ELR (cell line): ENCODE results near the gene DHDDS.

Experiments used
- DNase-seq: peaks from one replicate; pipeline ENCODE4 v3.0.0-alpha.2; 2015; ENCODE audit warnings: low read depth

The DHDDS gene

GRCh38 chr1:26417111-26417759, 14.9 kb upstream of the DHDDS start:
- DNase-seq, result peak; percentile 75

- DNase-seq, result no peak
Observed at GRCh38 chr1:26418865-26419349, 13.2 kb upstream of the DHDDS start.

DNA sequence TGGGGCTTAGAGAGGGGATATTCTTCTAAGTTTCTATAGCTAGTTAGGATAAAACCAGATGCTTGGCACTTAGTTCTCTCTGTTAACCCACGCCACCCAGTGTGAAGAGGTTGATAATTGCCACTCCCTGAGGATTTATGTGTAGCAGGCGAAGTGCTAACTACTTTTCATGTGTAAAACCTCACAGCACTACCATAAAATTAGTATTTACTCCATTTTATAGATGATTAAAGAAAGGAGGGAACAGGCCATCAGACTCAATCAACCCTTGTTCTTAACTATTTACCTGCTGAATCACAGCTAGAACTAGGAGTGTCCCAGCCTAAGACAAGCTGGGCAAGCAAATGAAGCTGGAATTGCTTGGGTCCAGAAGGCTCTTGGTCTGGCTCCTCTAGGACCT, 12.6 kb upstream of the DHDDS start:
- no peak for DNase-seq

DNA sequence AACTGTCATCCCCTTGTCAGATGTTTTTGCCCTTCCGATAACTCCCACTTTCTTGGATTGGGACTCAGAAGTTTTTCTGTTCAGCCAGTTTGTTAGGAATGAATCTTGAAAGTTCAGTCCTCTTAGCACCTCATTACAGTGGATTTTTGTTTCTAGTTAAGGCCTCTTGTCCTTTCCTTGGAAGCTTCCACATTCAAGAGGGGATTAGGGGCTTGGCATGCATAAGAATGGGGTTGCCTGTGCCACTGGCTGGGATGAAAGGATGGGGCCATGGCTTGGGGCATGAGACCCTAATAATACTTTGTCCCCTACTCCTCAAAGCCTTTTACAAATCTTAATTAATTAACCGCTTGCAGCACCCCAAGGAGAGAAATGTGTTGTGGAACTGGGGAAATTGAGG, 2.4 kb upstream of the DHDDS start:
- no peak for DNase-seq

- DNase-seq, result no peak
Observed at GRCh38 chr1:26432793-26433192, 672 bp downstream of the DHDDS start.

DNA sequence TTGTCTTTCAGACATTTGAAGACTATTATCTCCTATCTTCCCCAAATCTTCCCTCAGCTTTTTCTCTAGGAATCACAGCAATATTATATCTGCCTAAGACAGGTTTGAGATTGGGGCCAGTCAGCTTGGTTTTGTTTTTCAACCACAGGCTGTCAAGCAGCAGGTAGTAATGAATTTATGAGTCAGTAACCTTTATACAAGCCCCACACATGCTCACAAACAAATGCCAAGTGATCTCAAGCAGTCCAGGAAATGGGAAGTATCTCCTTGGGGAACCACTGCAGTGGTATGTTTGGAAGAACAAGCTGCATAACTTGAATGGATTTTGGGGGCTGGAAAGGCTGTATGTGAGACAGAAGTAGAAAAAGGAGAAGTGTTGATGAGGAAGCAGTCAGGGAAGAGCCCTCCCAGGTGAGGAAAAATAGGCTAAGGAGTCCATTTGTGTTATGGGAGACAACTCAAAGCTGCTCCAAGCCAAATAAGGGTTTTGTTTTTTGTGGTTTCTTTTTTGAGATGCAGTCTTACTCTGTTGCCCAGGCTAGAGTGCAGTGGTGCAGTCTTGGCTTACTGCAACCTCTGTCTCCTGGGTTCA, 2.1 kb downstream of the DHDDS start:
- DNase-seq, result no peak

DNA sequence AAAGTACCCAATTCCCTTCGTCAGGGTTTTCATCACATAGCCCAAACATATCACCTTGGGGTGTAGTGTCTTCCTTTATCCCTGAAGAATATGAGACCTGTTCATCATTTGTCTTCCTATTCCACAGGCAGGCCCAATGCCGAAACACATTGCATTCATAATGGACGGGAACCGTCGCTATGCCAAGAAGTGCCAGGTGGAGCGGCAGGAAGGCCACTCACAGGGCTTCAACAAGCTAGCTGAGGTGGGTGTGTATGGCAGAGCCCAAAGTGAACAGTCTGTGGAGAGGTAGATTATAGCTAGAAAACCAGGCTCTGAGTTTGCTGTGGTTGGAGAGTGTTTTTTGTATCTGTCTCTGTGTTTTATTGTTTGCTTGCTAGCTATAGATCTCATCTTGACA, 5.9 kb downstream of the DHDDS start:
- DNase-seq, result no peak

GRCh38 chr1:26440259-26440658, 8.1 kb downstream of the DHDDS start:
- DNase-seq, result no peak

GRCh38 chr1:26449868-26450267, 17.7 kb downstream of the DHDDS start:
- no peak for DNase-seq

GRCh38 chr1:26450908-26451307, 18.8 kb downstream of the DHDDS start:
- no peak for DNase-seq

DNA sequence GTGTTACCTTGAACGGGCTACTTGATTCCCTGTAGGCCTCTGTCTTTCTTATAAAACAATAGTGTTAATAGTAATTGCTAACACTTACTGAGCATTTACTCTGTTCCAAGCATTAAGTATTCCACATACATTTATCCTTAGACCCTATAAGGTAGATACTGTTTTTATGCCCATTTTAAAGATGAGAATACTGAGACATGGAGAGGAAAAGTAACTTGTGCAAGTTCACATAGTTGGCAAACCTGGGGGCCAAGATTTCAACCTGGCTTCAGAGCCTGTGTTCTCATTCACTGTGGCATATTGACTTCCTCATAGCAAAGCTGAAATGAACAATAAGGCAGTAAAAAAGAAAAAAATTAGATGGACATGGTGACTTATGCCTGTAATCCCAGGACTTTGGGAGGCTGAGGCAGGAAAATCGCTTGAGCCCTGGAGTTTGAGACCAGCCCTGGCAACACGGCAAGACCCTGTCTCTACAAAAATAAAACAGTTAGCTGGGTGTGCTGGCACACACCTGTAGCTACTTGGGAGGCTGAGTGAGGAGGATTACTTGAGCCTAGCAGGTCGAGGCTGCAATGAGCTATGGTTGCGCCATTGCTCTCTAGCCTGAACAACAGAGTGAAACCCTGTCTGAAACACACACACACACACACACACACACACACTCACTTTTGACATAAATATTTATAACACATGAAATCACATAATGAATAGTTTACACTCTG, 20.5 kb downstream of the DHDDS start:
- no peak for DNase-seq

GRCh38 chr1:26459148-26459547, 27.0 kb downstream of the DHDDS start:
- DNase-seq, result no peak

- DNase-seq, result no peak
Observed at GRCh38 chr1:26459573-26460031, 27.5 kb downstream of the DHDDS start.

- no peak for DNase-seq
Observed at GRCh38 chr1:26468911-26469310, 36.8 kb downstream of the DHDDS start.

- no peak for DNase-seq
Observed at GRCh38 chr1:26469558-26469957, 37.4 kb downstream of the DHDDS start.

GRCh38 chr1:26470878-26471497, 38.9 kb downstream of the DHDDS start:
- DNase-seq, result no peak

- peak; percentile 82 for DNase-seq
Observed at GRCh38 chr1:26471498-26472319, 39.6 kb downstream of the DHDDS start.

DNA sequence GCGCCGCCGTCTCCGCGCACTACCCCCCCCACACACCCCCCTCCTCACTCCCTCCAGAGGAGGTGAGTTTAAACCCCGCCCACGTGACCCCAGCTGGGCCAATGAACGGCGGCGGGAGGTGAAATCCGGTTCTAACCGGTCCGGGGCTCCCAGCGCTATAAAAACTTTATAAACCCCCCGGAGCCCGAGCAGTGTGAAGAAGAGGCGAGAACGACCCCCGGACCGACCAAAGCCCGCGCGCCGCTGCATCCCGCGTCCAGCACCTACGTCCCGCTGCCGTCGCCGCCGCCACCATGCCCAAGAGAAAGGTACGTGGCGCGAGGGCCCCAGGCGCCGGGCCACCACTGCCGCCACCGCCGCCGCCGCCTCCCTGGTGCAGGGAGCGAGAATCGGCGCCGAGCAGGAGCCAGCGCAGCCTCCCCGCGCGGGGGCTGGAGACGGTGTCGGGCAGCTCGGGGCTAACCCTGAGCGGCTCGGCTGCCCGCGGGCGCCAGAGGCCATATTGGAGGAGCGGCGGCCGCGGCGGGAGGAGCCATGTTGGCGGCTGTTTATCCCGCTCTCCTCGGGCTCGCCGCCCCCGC, 40.3 kb downstream of the DHDDS start, which contains the start of gene HMGN2:
Gene HMGN2 (plus strand): TSS at position 121 of the 581 bp plus-strand sequence. CDS start 173 bp downstream, at position 294.
- DNase-seq, result peak; percentile 89

DNA sequence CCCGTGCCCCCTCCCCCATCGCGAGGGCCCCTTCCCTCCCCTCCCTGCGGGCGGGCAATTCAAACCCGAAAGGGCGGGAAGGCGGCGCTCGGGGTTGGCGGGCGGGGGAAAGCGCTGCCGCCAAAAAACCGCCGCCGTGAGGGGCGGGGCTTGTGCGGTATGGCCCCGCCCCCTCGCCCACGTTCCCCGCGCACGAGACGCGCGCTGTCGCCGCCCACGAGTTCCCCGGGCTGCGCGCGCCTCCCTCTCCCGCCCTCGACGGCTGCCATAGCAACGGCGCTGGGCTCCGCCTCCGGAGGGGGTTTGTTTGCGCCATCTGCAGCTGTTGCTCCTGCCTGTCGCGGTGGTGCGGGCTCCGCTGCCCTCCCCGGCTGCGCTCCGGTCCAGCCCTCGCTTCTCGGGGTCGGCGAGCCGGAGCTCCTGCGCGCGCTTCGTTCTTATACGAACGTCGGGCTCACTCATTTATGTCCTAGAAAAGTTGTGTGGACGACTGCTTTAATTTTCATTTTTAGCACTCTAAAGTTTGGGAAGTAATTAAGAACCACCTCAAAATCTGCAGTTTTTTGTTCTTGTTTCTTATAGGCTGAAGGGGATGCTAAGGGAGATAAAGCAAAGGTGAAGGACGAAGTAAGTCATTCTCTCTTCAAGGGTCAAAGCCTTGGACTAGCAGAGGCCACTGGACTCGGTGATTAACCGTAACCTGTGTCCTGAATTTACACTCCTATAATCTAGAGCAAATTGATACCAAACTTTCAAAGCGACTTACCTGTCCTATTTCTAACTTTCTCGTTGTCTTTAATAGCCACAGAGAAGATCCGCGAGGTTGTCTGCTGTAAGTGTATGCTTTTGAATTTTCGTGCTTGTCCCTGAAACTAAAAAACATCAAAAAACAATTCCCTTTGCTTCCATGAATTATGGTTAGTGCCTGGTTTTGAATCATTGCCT, 41.1 kb downstream of the DHDDS start:
- peak; percentile 89 for DNase-seq

DNA sequence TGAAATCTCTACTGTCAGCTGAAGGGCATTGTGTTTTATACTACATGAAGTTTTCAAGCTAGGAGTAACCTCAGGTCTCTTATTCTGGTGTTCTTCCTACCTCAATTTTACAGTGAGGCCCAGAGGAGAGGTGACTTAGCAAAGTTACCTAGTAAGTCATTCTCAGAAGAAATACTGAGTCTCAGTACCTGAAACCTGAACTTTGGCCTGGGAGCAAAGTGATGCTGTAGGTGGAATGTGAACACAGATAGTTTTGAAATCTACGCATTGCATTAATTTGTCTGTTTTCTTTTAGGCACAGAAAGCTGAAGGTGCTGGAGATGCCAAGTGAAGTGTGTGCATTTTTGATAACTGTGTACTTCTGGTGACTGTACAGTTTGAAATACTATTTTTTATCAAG, 42.7 kb downstream of the DHDDS start:
- DNase-seq, result no peak
